Hematopoietic multipotent progenitor cell treated with erythropoietin and hydrocortisone succinate and interleukin-3 and kit ligand, for 15 days (in vitro differentiated cells): Measurements from ENCODE around the gene HOXA3.

Experiments
- DNase-seq: peaks from one replicate; pipeline ENCODE4 v3.0.0-alpha.2; 2015; ENCODE audit warnings: low spot score

HOXA3 gene

GRCh38 chr7:27091105-27091504, 61.3 kb downstream of the HOXA3 start:
- DNase-seq = no peak

- no peak for DNase-seq
Observed at GRCh38 chr7:27088002-27088922, 64.1 kb downstream of the HOXA3 start.

- DNase-seq = no peak
Observed at GRCh38 chr7:27083646-27084045, 68.7 kb downstream of the HOXA3 start.

- no peak for DNase-seq
Observed at GRCh38 chr7:27082171-27082570, 70.2 kb downstream of the HOXA3 start.

- no peak for DNase-seq
Observed at GRCh38 chr7:27080844-27081436, 71.4 kb downstream of the HOXA3 start.

- no peak for DNase-seq
Observed at GRCh38 chr7:27079234-27079975, 73.0 kb downstream of the HOXA3 start.

GRCh38 chr7:27078616-27079233, 73.7 kb downstream of the HOXA3 start:
- DNase-seq = no peak

- DNase-seq = no peak
Observed at GRCh38 chr7:27073076-27073475, 79.3 kb downstream of the HOXA3 start.

- DNase-seq = no peak
Observed at GRCh38 chr7:27071622-27072390, 80.6 kb downstream of the HOXA3 start.

- DNase-seq = no peak
Observed at GRCh38 chr7:27068259-27068658, 84.1 kb downstream of the HOXA3 start.

GRCh38 chr7:27066148-27066547, 86.2 kb downstream of the HOXA3 start:
- DNase-seq = no peak

GRCh38 chr7:27065709-27066108, 86.7 kb downstream of the HOXA3 start:
- no peak for DNase-seq

GRCh38 chr7:27064661-27065060, 87.7 kb downstream of the HOXA3 start:
- no peak for DNase-seq

- no peak for DNase-seq
Observed at GRCh38 chr7:27064159-27064558, 88.2 kb downstream of the HOXA3 start.

GRCh38 chr7:27062946-27063345, 89.4 kb downstream of the HOXA3 start:
- no peak for DNase-seq
